ENCODE results near the gene NID1. TPM values are rescaled to one million over a fixed set of nuclear protein-coding genes. Genes with fewer than 3 reads are reported as not detected.

Gene NID1
- total RNA-seq, 1 experiment from 2014 or later = 11.1 TPM

GRCh38 chr1:236060286-236060685 is 4.6 kb downstream of the NID1 start:
- peaks cover 6% of the 10 kb centered on the region; the same call in 1 of the 2 replicates for H3K4me1 ChIP-seq (ENCODE audit: insufficient read depth, low read length)
- H3K27ac ChIP-seq (ENCODE audit: low read length) = no peak overlapping the region
- TF ChIP-seq CTCF (conservative IDR thresholded peaks at IDR 0.05; ENCODE audit: low read depth, low read length) = no peak
- TF ChIP-seq EZH2phosphoT487 (IDR thresholded peaks at IDR 0.05; ENCODE audit: borderline replicate concordance, low read length) = no peak
- no peak for TF ChIP-seq EZH2 (IDR thresholded peaks at IDR 0.05; ENCODE audit: low read length, unreplicated experiment)
- no peaks in the 10 kb centered on the region for H3K9me2 ChIP-seq (replicated peaks; ENCODE audit: low read length)
- intact Hi-C loops (cut with micrococcal nuclease) = no loop called here
- ATAC-seq (no peak), DNase-seq (no peak)
- ChIA-PET CTCF (no interaction called here), POLR2A (ENCODE audit: unreplicated experiment) (no interaction called here)
- H3F3A ChIP-seq (ENCODE audit: low read length, unreplicated experiment) = no peaks in the 10 kb centered on the region
- H3K9me3 ChIP-seq (ENCODE audit: low read length) = no peaks in the 10 kb centered on the region
- BruUV-seq (replicated peaks) = no TSS peak
- H2AFZ ChIP-seq (ENCODE audit: low read length) = no peak overlapping the region
- H3K4me3 ChIP-seq (ENCODE audit: low read length) = no peak overlapping the region
- peaks cover 7% of the 10 kb centered on the region; the same call in 1 of the 2 replicates for H3K79me2 ChIP-seq (ENCODE audit: low read length)
- no peaks in the 10 kb centered on the region for H3K36me3 ChIP-seq (ENCODE audit: low read depth, low read length)
- no peaks in the 10 kb centered on the region for H4K20me1 ChIP-seq (ENCODE audit: low read length)
- no peaks in the 10 kb centered on the region for H3K27me3 ChIP-seq (ENCODE audit: low read length)
- H3K4me2 ChIP-seq (ENCODE audit: low read length) = no peak overlapping the region
- no peak overlapping the region for H3K9ac ChIP-seq (ENCODE audit: low read length)

GRCh38 chr1:236059011-236059410 is 5.9 kb downstream of the NID1 start:
- Histone ChIP-seq H3K27ac (ENCODE audit: low read length) (no peak overlapping the region), H3K4me1 (ENCODE audit: insufficient read depth, low read length) (peaks cover 5% of the 10 kb centered on the region; the same call in 1 of the 2 replicates), H3K4me3 (ENCODE audit: low read length) (no peak overlapping the region), H3K36me3 (ENCODE audit: low read depth, low read length) (no peaks in the 10 kb centered on the region), H2AFZ (ENCODE audit: low read length) (no peak overlapping the region), H3K9me2 (replicated peaks; ENCODE audit: low read length) (no peaks in the 10 kb centered on the region), H3K79me2 (ENCODE audit: low read length) (peaks cover 6% of the 10 kb centered on the region; the same call in 1 of the 2 replicates), H4K20me1 (ENCODE audit: low read length) (no peaks in the 10 kb centered on the region), H3K27me3 (ENCODE audit: low read length) (no peaks in the 10 kb centered on the region), H3K9ac (ENCODE audit: low read length) (no peak overlapping the region), H3F3A (ENCODE audit: low read length, unreplicated experiment) (no peaks in the 10 kb centered on the region), H3K4me2 (ENCODE audit: low read length) (no peak overlapping the region), H3K9me3 (ENCODE audit: low read length) (no peaks in the 10 kb centered on the region)
- ChIA-PET POLR2A (ENCODE audit: unreplicated experiment) (no interaction called here), CTCF (no interaction called here)
- no TSS peak for BruUV-seq (replicated peaks)
- no peak for DNase-seq
- TF ChIP-seq EZH2phosphoT487 (IDR thresholded peaks at IDR 0.05; ENCODE audit: borderline replicate concordance, low read length) (no peak), CTCF (conservative IDR thresholded peaks at IDR 0.05; ENCODE audit: low read depth, low read length) (no peak), EZH2 (IDR thresholded peaks at IDR 0.05; ENCODE audit: low read length, unreplicated experiment) (no peak)
- ATAC-seq = no peak
- intact Hi-C loops (cut with micrococcal nuclease) = no loop called here

GRCh38 chr1:236058141-236058934 is 6.6 kb downstream of the NID1 start:
- TF ChIP-seq EZH2 (IDR thresholded peaks at IDR 0.05; ENCODE audit: low read length, unreplicated experiment) (no peak), CTCF (conservative IDR thresholded peaks at IDR 0.05; ENCODE audit: low read depth, low read length) (no peak), EZH2phosphoT487 (IDR thresholded peaks at IDR 0.05; ENCODE audit: borderline replicate concordance, low read length) (no peak)
- DNase-seq (no peak), ATAC-seq (no peak)
- CTCF ChIA-PET = no interaction called here
- Histone ChIP-seq H4K20me1 (ENCODE audit: low read length) (no peaks in the 10 kb centered on the region), H3K79me2 (ENCODE audit: low read length) (no peaks in the 10 kb centered on the region), H3K27ac (ENCODE audit: low read length) (no peak overlapping the region), H3K9me2 (replicated peaks; ENCODE audit: low read length) (no peaks in the 10 kb centered on the region), H3K9ac (ENCODE audit: low read length) (no peak overlapping the region), H3K4me2 (ENCODE audit: low read length) (no peak overlapping the region), H3K9me3 (ENCODE audit: low read length) (no peaks in the 10 kb centered on the region), H3K4me1 (ENCODE audit: insufficient read depth, low read length) (no peaks in the 10 kb centered on the region), H3K36me3 (ENCODE audit: low read depth, low read length) (no peaks in the 10 kb centered on the region), H3K4me3 (ENCODE audit: low read length) (no peak overlapping the region), H3K27me3 (ENCODE audit: low read length) (no peaks in the 10 kb centered on the region), H3F3A (ENCODE audit: low read length, unreplicated experiment) (no peaks in the 10 kb centered on the region), H2AFZ (ENCODE audit: low read length) (no peak overlapping the region)
- intact Hi-C loops (cut with micrococcal nuclease) = no loop called here
- POLR2A ChIA-PET (ENCODE audit: unreplicated experiment) = interaction anchor here (0.7 kb wide), 1 partner anchor 232 kb away, joined by 6 read pairs; no protein-coding TSS in a partner anchor
- BruUV-seq (replicated peaks) = no TSS peak
